ENCODE data around the gene LRCH1. TPM values are rescaled to one million over a fixed set of nuclear protein-coding genes. Genes with fewer than 3 reads are reported as not detected.
A peak's percentile ranks its signal among the peaks of the same experiment; 100 is the strongest.

The LRCH1 gene
- total RNA-seq, 1 experiment from 2014 or later, result 27.0 TPM

DNA sequence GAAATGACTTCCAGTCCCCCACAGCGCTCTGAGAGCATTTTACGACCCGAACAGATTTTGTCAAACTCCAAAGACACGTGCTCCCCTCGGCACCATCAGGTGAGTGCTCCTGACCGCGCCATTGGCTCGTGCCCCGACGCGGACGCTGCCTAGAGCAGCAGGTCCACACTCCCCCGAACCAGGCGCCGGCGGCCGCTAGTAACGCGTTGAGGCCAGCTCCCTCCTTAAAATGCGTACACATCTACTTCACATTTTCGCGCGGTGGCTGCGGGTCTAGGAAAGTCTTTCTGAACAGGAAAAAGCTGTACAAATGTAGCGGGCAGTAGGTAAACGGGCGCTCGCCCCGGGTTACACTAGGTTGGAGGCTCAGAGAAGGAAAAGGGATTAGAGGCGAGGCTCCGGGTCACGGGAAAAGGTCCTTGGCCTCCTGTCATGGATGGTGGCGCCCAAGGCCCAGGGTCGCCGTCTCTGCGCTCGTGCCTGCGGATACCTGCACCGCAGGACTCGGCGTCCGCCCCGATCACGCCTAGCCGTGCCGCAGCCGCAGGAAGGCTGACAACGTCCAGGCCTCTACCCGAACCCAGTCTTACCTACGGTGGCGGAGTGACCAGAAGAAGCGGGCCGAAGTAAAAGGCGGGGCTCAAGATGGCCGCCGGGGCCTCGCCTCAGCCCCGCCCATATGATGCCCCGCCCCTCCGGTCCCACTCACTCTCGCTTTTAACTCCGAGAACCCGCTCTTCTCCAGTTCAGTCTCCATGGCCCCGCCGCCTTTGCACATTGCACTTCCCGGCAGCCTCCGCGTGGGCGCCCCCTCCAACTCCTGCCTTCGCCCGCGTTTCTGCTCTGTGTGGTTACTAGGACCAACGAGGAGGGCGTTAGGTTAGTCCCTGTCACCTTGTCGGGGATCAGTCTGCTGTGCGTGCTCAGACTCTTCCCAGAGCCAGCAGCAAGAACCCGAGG lies 243.8 kb downstream of the LRCH1 start, which contains the start of gene ESD:
TSS of gene ESD (minus strand) at position 647 of the 960 bp plus-strand sequence. CDS start 5,748 bp downstream, outside the sequence.
- DNase-seq, result peak; percentile 97
- Histone ChIP-seq H3K36me3 (ENCODE audit: control insufficient read depth, insufficient read depth, low read length) (no peaks in the 10 kb centered on the region), H3K4me1 (peaks cover 12% of the 10 kb centered on the region), H3K27me3 (replicated peaks; ENCODE audit: control insufficient read depth, insufficient read depth, low read length) (no peaks in the 10 kb centered on the region), H3K4me3 (ENCODE audit: low read depth, low read length) (peak within 1 kb of the TSS; percentile 91), H3K9me3 (no peaks in the 10 kb centered on the region)
- Mint-ChIP-seq H3K4me3 (ENCODE audit: unreplicated experiment) (peak within 1 kb of the TSS; percentile 85), H3K36me3 (ENCODE audit: insufficient read depth, unreplicated experiment) (peaks cover 16% of the 10 kb centered on the region), H3K9me3 (ENCODE audit: unreplicated experiment) (no peaks in the 10 kb centered on the region), H3K27ac (ENCODE audit: unreplicated experiment) (peak within 1 kb of the TSS; percentile 94), H3K4me1 (ENCODE audit: low read depth, unreplicated experiment) (peaks cover 8% of the 10 kb centered on the region), H3K27me3 (ENCODE audit: insufficient read depth, unreplicated experiment) (no peaks in the 10 kb centered on the region)
- CTCF ChIA-PET, result no interaction called here
- BruUV-seq (replicated peaks), result no TSS peak
- POLR2A ChIA-PET, result no interaction called here
- intact Hi-C loops (cut with micrococcal nuclease; ENCODE audit: unreplicated experiment), result loop anchor here (1.0 kb wide), 1 partner anchor 70 kb away; no protein-coding TSS in a partner anchor
- TF ChIP-seq CTCF (IDR thresholded peaks at IDR 0.05; ENCODE audit: insufficient read depth in 1 of 2, low read depth in 1 of 2, low read length in 1 of 2, severe bottlenecking in 1 of 2, unreplicated experiment in 1 of 2), result no peak

GRCh38 chr13:46797501-46798237 lies 244.7 kb downstream of the LRCH1 start:
- H3K27me3 ChIP-seq (replicated peaks; ENCODE audit: control insufficient read depth, insufficient read depth, low read length), result no peaks in the 10 kb centered on the region
- POLR2A ChIA-PET, result no interaction called here
- Mint-ChIP-seq H3K4me1 (ENCODE audit: low read depth, unreplicated experiment) (peaks cover 8% of the 10 kb centered on the region), H3K4me3 (ENCODE audit: unreplicated experiment) (peak overlapping the region; percentile 85), H3K36me3 (ENCODE audit: insufficient read depth, unreplicated experiment) (peaks cover 16% of the 10 kb centered on the region), H3K9me3 (ENCODE audit: unreplicated experiment) (no peaks in the 10 kb centered on the region), H3K27ac (ENCODE audit: unreplicated experiment) (peak overlapping the region; percentile 94), H3K27me3 (ENCODE audit: insufficient read depth, unreplicated experiment) (no peaks in the 10 kb centered on the region)
- no peaks in the 10 kb centered on the region for H3K9me3 ChIP-seq
- peak in 1 of 2 experiments; percentile 19 for DNase-seq
- no peak for TF ChIP-seq CTCF (IDR thresholded peaks at IDR 0.05; ENCODE audit: insufficient read depth in 1 of 2, low read depth in 1 of 2, low read length in 1 of 2, severe bottlenecking in 1 of 2, unreplicated experiment in 1 of 2)
- CTCF ChIA-PET, result no interaction called here
- peak overlapping the region; percentile 91 for H3K4me3 ChIP-seq (ENCODE audit: low read depth, low read length)
- no peaks in the 10 kb centered on the region for H3K36me3 ChIP-seq (ENCODE audit: control insufficient read depth, insufficient read depth, low read length)
- intact Hi-C loops (cut with micrococcal nuclease; ENCODE audit: unreplicated experiment), result loop anchor here (1.0 kb wide), 1 partner anchor 69 kb away; no protein-coding TSS in a partner anchor
- BruUV-seq (replicated peaks), result TSS peak; percentile 93
- H3K4me1 ChIP-seq, result peaks cover 12% of the 10 kb centered on the region

- Histone ChIP-seq H3K4me3 (ENCODE audit: low read depth, low read length) (no peak overlapping the region), H3K9me3 (no peaks in the 10 kb centered on the region), H3K27me3 (replicated peaks; ENCODE audit: control insufficient read depth, insufficient read depth, low read length) (no peaks in the 10 kb centered on the region), H3K4me1 (peaks cover 12% of the 10 kb centered on the region), H3K36me3 (ENCODE audit: control insufficient read depth, insufficient read depth, low read length) (no peaks in the 10 kb centered on the region)
- intact Hi-C loops (cut with micrococcal nuclease; ENCODE audit: unreplicated experiment), result no loop called here
- Mint-ChIP-seq H3K9me3 (ENCODE audit: unreplicated experiment) (no peaks in the 10 kb centered on the region), H3K4me3 (ENCODE audit: unreplicated experiment) (no peak overlapping the region), H3K27ac (ENCODE audit: unreplicated experiment) (no peak overlapping the region), H3K4me1 (ENCODE audit: low read depth, unreplicated experiment) (peaks cover 8% of the 10 kb centered on the region), H3K36me3 (ENCODE audit: insufficient read depth, unreplicated experiment) (peaks cover 16% of the 10 kb centered on the region), H3K27me3 (ENCODE audit: insufficient read depth, unreplicated experiment) (no peaks in the 10 kb centered on the region)
- ChIA-PET POLR2A (no interaction called here), CTCF (no interaction called here)
- BruUV-seq (replicated peaks), result no TSS peak
- TF ChIP-seq CTCF (IDR thresholded peaks at IDR 0.05; ENCODE audit: insufficient read depth in 1 of 2, low read depth in 1 of 2, low read length in 1 of 2, severe bottlenecking in 1 of 2, unreplicated experiment in 1 of 2), result no peak
- DNase-seq, result no peak
These were observed 246.2 kb downstream of the LRCH1 start for GRCh38 chr13:46799139-46799538.

Measured in Caco-2 (cell line).